NCI-H2227 (cell line): ENCODE data around the gene ASB14.
A peak's percentile ranks its signal among the peaks of the same experiment; 100 is the strongest.
"Not testable (repeated sequence)": the region's sequence is repeated elsewhere in the genome, so short reads cannot be mapped to it uniquely, and the experiment has no call there.

Source experiments
- DNase-seq: peaks from one replicate; lab custom pipeline; 2025; ENCODE audit not compliant: unreplicated experiment; lab: John Stamatoyannopoulos, UW

The ASB14 gene

DNA sequence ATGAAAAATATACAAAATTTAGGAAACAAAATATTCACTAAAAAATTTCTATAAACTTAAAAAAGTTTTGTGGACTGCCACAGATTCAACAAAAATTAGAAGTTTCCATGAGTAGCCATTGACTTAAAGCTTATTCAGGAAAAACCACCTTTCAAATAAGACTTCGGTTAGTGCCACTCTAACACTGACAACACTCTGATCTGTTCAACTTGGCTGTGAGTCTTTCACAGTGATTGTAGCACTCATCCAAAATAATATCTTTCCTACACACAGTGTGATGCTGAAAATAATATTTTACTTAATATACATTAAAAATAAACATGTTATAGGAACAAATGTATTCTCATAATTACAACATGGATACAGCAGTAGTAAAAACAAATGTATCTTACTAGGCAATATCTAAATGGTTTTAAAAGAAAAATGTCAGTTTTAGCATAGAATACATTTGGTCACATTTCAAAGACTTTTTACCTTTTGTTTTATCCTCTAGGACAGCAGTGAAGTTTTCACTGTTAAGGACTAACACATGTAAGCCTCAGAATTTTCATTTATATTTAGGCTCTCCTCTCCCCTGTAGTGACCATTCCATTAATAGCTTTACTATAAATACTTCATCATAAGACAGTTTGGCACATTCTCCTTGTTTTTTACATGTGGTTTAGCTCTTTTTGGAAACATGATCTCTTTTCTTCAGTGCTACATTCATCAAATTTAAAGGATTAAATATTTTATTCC is at the start of gene ASB14:
TSS of gene ASB14 (minus strand) at position 527 of the 738 bp plus-strand sequence. CDS start 652 bp downstream, outside the sequence.
- no peak for DNase-seq

DNA sequence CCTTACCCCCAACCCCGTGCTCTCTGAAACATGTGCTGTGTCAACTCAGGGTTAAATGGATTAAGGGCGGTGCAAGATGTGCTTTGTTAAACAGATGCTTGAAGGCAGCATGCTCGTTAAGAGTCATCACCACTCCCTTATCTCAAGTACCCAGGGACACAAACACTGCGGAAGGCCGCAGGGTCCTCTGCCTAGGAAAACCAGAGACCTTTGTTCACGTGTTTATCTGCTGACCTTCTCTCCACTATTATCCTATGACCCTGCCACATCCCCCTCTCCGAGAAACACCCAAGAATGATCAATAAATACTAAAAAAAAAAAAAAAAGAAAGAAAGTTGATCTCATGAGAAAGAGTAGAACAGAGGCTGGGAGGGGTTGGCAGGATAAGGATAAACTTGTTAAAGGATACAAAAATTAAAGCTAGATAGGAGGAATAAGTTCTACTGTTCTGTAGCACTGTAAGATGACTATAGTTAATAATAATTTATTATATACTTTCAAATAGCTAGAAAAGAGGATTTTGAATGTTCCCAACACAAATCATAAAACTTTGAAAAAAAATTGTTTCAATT is 46.7 kb upstream of the ASB14 start:
- DNase-seq = not testable (repeated sequence)

DNA sequence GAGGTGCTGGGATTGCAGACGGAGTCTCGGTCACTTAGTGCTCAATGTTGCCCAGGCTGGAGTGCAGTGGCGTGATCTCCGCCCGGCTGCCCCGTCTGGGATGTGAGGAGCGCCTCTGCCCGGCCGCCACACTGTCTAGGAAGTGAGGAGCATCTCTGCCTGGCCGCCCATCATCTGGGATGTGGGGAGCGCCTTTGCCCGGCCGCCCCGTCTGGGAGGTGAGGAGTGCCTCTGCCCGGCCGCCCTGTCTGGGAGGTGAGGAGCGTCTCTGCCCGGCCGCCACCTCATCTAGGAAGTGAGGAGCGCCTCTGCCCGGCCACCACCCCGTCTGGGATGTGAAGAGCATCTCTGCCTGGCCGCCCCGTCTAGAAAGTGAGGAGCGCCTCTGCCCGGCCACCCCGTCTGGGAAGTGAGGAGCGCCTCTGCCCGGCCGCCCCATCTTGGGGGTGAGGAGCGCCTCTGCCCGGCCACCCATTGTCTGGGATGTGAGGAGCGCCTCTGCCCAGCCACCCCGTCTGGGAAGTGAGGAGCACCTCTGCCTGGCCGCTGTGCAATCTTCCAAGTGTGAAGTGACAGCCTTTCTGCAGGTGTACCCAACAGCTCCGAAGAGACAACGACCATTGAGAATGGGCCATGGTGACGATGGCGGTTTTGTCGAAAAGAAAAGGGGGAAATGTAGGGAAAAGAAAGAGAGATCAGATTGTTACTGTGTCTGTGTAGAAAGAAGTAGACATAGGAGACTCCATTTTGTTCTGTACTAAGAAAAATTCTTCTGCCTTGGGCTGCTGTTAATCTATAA is 46.0 kb upstream of the ASB14 start:
- DNase-seq = not testable (repeated sequence)

DNA sequence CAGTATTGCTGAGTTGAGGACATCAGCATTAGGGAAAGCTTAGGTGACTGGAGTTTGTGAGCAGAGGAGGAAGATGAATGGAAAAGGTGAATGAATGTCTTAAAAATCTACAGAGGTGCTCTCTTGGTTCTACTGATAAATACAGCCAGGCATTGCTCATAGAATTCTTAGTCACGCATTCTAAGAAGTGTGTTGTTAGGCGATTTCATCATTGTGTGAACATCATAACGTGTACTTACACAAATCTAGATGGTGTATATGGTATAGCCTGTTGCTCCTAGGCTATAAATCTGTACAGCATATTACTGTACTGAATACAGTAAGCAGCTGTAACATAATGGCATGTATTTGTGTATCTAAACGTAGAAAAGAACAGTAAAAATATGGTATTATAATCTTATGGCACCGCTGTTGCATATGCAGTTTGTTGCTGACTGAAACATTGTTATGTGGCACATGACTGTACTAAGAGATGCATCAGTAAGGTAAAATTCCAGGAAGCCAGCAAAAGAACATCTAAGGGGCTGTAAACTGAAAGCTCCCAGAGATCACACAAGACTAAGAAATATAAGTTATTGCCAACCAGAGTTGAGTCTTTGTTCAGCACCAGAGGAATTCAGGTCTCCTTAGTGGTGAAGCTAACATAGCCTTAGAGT is 42.9 kb upstream of the ASB14 start:
- no peak for DNase-seq

DNA sequence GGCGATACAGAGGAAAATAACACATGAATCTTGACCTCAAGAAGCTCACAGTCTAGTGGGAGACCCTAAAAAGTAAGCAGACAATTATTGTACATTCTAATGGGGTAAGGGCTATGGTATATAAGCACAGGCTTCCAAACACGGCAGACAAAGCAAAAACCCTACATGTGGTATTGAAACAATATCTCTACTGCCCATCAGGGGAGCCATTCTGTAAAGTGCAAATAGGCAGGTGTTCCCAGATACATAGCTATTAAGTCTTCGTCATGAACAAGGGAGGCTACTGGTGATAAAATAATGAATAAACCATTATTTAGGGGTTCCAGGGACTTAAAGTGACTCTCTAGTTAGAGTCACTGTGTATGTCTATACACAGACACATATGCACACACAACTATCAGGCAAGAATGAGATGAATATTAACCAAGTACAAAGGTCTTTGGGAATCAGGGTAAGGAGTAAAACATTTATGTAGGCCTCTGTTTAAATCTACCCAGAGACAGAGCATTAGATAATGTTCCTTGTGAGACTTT is 38.7 kb upstream of the ASB14 start:
- DNase-seq = peak; percentile 24

DNA sequence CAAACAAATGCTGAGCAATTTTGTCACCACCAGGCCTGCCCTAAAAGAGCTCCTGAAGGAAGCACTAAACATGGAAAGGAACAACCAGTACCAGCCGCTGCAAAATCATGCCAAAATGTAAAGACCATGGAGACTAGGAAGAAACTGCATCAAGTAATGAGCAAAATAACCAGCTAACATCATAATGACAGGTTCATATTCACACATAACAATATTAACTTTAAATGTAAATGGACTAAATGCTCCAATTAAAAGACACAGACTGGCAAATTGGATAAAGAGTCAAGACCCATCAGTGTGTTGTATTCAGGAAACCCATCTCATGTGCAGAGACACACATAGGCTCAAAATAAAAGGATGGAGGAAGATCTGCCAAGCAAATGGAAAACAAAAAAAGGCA is 34.0 kb upstream of the ASB14 start:
- DNase-seq = not testable (repeated sequence)

DNA sequence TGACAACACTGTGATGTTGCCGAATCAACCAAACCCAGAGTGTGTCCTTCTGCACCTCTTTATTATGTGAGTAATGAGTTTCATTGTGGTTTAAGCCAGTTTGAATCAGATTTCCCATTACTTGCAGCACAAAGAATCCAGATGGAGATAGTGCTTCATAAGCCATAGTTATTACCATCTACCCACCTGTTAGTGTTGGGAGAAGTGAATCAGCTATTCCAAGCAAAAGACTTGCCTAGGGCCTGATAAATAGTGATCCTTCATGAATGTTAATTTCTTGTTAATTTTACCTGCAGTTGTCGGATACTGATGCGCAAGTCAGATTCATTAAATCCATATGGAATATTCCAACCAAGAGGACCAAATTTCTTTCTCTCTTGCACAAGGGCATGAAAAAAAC is 21.7 kb upstream of the ASB14 start:
- DNase-seq = no peak

DNA sequence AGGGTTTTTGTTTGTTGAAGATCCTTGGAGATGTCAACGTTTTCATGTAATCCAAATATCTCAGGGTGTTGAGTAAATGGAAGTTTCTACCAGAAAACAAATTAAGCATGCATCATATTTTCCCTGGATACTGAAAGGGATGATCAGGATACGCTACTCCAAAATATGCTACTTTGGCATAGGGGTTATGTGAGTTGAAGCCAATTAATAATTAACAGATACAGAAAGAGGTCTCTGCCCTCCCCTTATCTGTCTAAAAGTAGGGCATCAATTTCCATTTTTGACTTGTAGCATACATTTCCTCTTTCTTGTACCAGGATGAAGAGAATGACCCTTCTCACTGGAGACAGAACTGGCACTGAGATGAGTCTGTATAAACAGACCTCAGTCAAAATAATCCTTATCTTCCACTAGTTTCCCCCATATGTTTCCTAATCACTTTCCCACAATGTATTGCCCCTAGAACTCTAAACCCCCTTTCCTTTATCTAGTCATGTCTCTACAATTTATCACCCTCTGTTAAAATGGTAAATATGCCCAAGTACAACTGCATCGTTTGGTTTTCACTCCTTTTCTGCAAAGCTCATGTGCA is 17.4 kb upstream of the ASB14 start:
- no peak for DNase-seq

DNA sequence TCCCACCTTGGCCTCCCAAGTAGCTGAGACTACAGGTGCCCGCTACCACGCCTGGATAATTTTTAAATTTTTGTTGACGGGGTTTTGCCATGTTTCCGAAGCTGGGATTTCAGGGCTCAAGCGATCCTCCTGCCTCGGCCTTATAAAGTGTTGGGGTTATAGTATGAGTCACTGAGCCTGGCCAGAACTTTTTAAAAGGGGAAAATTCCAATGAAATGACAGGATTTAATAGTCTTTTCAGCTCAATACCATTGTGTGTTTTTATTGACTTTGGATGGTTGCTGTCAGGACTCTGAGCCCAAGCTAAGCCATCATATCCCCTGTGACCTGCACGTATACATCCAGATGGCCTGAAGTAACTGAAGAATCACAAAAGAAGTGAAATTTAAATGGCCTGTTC is 11.0 kb upstream of the ASB14 start:
- DNase-seq = not testable (repeated sequence)

DNA sequence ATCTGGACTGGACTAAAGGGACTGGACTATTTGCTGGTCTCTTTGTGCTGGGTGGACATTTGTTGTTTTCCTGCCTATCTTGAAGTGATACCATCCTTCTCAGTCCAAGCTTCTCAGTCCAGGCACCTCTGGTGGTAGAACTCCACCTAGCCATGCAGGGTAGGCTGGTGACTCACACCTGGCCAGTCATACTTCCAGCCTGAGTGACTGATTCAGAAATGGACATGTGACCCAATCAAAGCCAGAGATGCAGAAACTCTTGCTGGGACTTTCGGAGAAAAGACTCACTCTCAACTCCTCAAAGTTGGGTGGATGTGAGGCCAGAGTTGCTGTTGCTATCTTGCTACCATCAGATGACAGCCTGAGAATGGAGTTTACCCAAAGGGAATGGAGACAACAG is 5.6 kb upstream of the ASB14 start:
- no peak for DNase-seq

DNA sequence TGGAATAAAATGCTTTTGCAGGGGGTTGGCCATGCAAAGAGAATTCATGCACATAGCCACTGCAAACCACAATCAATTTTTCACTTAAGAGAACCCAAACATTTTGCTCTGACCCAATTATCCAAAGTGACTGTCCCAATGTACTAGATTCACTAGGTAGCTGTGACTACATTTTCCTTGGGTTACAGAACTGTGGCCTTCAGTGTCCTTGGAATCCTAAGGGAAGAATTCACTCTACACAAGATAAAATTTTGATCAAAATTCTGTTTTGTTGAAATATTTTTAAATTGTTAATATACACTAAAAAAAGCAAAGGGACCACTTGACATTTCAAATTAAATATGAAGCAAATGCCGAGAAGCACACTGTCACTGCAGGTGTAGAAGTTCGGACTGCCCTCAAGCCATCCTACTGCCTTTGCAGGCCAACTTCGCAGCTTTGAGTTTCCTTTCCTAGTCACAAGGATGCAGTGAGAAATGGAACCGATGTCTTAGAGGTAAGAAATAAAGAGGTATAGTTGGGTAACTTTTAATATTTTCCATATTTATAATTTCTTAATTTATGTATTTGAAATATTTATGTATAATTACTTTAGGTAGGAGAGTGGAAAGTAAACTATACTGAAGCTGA is 527 bp upstream of the ASB14 start:
- no peak for DNase-seq

DNA sequence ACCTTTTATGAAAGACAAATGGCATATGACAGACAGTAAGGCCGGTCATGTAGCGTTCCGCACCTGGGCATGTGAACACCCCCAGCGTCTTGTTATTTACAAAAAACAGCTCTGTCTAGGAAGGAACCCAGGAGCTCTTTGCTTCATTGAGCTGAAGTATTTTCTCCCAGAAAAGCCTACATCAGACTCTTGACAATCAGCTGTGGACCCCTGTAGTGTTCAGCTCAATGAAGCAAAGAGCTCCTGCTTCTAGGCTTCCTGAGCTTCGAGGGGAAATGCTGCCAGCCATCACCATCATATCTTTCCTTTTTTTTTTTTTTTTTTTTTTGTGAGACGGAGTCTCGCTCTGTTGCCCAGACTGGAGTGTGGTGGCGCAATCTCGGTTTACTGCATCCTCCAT is 4.1 kb downstream of the ASB14 start:
- no peak for DNase-seq

DNA sequence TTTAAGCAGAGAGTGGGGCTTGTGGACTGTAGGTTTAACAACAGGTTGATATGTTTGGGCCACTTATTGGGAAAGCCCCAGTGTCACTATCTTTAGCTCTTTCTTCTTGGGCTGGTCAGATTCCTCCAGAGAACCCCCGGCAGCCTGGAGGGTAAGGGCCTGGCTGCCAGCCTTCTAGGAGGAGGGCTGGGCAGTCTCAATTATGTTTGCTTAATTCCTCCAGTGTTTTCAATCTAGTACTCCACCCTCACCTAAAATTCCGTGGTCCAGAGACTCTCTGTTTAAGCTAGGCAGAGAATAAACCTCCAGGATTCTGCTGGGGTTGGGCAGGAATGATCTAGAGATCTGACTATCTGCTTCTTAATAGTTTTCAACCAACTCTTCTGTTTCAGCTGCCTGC is 5.3 kb downstream of the ASB14 start:
- no peak for DNase-seq

DNA sequence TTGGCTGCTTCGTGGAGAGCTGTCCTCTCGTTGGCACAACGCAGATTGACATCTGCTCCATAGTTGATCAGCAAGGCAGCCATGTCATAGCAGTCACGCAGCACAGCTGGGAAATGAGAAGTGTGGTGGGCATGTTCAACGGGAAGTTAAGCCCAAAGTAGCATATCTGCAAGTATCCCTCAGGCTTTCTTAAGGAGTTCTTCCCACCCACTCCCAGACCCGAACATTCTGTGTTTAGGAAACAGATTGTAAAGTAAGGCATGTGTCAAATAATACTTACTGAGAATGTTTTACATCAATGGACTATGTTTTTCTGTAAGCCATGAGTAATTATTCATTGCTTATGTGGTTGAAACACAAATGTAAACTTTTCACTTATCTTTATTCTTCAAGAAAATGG is 9.2 kb downstream of the ASB14 start:
- DNase-seq = no peak

DNA sequence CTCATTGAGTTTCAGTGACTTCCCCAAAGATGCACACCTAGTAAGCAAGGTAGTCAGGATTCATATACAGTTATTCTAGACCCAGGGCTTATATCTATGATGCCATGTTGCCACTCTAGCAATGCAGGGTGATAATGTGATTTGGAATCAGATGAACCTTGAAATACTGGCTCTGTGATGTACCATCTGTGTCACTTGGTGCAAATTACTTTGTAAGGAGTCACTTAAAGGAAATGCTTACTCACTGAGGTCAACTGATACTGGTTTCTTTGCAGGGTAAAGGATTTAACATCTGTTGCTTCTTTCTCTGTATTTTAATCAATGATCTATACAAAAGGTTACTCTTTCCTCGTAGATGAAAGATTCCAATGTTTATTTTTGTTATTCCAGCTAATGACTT is 10.8 kb downstream of the ASB14 start:
- DNase-seq = no peak

DNA sequence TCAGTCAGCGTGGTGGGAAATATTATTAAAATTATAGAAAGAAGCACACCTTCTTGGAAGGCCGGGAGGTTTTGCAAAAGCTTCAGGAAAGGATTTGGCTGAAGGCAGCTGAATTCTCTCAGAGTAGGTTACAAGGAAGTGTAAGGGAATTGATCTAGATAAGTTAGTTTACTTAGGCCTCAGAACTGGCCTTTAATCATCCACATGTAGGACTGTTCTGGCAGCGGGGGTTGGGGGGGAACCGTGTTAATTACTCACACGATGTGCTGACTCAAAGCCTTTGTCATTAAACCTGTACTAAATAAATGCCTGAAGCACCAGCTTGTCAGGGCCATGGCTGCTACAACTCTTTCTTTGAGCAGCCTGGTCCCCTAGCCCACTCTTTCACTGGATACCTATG is 12.8 kb downstream of the ASB14 start:
- no peak for DNase-seq

DNA sequence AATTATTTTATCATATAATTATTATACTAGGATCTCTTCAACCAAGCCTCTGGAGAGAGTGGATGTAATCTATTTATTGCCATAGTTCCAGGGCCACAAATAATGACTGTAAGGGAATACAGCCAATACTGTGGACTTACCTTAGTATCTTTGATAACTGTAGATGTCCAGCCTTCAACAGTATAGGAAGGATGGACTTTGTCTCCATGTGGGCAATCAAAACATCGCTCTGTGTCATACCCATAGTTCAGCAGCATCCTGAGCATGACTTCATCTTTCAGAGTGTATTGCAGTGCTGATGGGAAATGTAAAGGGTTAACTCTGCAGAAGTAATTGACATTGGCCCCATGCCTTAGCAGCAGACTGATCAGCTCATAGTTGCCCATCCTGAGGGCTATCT is 14.2 kb downstream of the ASB14 start:
- no peak for DNase-seq

DNA sequence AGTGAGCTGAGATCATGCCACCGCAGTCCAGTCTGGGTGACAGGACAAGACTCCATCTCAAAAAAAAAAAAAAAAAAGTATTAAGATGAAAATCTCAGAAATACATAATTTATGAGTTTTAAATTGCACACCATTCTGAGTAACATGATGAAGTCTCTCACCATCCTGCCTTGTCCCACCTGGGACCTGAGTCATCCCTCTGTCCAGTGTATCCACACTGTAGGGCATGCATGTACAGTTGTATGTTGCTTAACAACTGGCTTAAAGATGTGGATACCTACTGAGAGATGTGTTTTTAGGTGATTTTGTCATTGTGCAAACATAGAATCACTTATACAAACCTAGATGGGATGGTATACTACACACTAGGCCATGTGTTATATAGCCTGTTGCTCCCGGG is 17.1 kb downstream of the ASB14 start:
- no peak for DNase-seq

DNA sequence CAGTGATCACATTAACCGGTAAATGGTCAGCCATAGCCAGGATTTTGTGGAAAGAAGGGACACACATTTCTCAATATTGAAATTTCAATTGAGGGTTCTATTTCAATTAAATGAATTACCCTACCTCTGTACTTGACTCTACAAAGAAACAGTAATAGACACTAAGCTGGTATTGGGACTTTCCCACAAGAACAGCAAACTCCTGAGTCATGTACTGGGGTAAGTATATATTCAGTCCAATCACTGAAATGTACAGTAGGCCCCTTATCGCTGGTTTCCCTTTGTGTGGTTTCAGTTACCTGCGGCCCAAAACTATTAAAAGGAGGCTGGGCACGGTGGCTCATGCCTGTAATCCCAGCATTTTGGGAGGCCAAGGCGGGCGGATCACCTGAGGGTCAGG is 17.6 kb downstream of the ASB14 start:
- no peak for DNase-seq

DNA sequence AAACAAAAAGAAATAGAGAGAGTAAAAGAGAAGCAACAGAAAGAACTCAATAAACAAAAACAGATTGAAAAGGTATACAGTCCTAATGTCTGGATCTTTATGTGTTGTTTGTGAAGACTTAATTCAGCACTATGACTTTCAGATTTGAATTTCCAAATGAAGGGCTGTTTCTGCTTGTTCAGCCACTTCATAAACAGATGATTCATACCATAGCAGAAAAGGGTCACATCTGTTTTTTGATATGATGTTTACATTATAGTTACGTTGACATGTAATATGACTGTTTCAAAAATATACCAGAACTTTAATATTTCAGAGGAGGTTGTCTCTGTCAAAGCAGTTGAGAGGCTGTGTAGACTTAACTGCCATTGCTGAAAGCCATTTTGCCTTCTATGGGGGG is 24.1 kb downstream of the ASB14 start:
- DNase-seq = no peak

DNA sequence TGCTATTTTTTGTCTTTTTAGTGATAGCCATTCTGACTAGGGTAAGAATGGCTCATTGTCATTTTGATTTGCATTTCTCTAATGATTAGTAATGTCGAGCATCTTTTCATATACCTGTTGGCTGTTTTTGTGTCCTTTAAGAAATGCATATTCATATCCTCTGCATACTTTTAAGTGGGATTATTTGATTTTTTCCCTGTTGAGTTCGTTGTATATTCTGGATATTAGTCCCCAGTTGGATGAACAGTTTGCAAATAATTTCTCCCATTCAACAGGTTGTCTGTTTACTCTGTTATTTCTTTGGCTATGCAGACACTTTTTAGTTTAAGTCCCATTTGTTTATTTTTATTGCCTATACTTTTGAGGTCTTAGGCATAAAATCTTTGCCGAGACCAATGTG is 30.6 kb downstream of the ASB14 start:
- no peak for DNase-seq
